HG03097 (cell line): ENCODE measurements around the gene STON2.
"Not testable (repeated sequence)": the region's sequence is repeated elsewhere in the genome, so short reads cannot be mapped to it uniquely, and the experiment has no call there.

Source experiments
- ATAC-seq: cut with Tn5 transposase; IDR thresholded peaks from one replicate; pipeline ENCODE4 v1.9.1; 2021; ENCODE audit not compliant: unreplicated experiment, low FRiP score

STON2 gene

GRCh38 chr14:81233615-81234014 is 166.5 kb downstream of the STON2 start:
- ATAC-seq: no peak

GRCh38 chr14:81231540-81231939 is 168.6 kb downstream of the STON2 start:
- ATAC-seq: no peak

- no peak for ATAC-seq
These were observed 175.9 kb downstream of the STON2 start for GRCh38 chr14:81224222-81224621.

GRCh38 chr14:81223788-81224187 is 176.3 kb downstream of the STON2 start:
- not testable (repeated sequence) for ATAC-seq

- ATAC-seq: no peak
These were observed 177.4 kb downstream of the STON2 start for GRCh38 chr14:81222691-81223090.

GRCh38 chr14:81222126-81222525 is 178.0 kb downstream of the STON2 start:
- no peak for ATAC-seq

GRCh38 chr14:81221579-81222102 is 178.5 kb downstream of the STON2 start:
- ATAC-seq: no peak

GRCh38 chr14:81220830-81221578 is 179.1 kb downstream of the STON2 start, which contains the start of gene GTF2A1:
GTF2A1 (minus strand) TSS chr14:81220959; CDS start chr14:81220518, 441 bp downstream.
- peak; percentile 77 for ATAC-seq

GRCh38 chr14:81220580-81220829 is 179.6 kb downstream of the STON2 start:
- no peak for ATAC-seq

GRCh38 chr14:81219759-81220579 is 180.2 kb downstream of the STON2 start:
- no peak for ATAC-seq

- peak; percentile 55 for ATAC-seq
These were observed 180.8 kb downstream of the STON2 start for GRCh38 chr14:81219210-81219758.

- ATAC-seq: peak; percentile 50
These were observed 188.3 kb downstream of the STON2 start for GRCh38 chr14:81211844-81212243.
